ENCODE data around the gene TOR1AIP2.

DNA sequence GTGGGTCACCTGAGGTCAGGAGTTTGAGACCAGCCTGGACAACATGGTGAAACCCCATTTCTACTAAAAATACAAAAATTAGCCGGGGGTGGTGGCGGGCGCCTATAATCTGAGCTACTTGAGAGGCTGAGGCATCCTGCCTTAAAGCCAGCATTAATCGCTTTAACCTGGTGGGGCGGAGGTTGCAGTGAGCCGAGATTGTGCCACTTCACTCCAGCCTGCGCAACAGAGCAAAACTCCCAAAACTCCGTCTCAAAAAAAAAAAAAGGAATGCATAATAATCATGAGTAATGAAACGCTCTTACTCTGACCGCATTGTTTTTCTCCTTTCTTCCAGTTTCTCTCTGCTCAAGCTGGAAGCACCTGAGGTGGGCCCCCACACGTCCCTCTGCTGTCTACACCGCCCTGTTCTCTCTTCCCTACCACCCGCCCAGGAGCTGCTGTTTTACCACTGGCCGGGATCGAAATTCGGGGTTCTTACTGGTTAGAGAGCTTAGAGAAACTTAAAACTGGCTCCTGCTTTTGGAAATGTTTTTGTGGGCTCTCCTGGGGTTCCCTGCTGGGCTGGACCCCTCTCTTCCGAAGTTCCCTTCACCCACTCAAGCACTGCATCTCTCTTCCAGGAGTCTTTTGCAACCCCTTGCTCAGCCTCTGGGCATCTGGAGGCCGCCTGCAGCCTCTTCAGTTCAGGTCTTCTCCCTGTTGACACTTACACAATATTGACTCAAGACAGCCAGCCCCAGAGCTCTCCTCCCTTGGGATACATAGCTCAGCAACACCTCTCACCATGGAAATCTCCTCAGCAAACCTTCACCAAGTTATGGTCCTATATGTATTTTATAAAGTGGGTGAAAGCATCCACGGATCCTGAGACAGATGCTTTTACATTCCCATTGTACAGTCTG lies 72.1 kb downstream of the TOR1AIP2 start:
- TF ChIP-seq, protein P1, sequence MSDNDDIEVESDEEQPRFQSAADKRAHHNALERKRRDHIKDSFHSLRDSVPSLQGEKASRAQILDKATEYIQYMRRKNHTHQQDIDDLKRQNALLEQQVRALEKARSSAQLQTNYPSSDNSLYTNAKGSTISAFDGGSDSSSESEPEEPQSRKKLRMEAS (IDR thresholded peaks at IDR 0.05; ENCODE audit: low read depth, low read length) = no peak
- TF ChIP-seq HCFC1 (IDR thresholded peaks at IDR 0.05; ENCODE audit: low read length) = no peak
- no peak for TF ChIP-seq ZBED1 (IDR thresholded peaks at IDR 0.05; ENCODE audit: borderline replicate concordance)
- no peak for TF ChIP-seq POLR2A (IDR thresholded peaks at IDR 0.05; ENCODE audit: low read depth, low read length)
- no peak for TF ChIP-seq EZH2 (IDR thresholded peaks at IDR 0.05; ENCODE audit: borderline replicate concordance, control insufficient read depth, low read depth, low read length)
